Nucleus accumbens (tissue), 56 donors: ENCODE results near the gene CFAP61.
A peak's percentile ranks its signal among the peaks of the same experiment; 100 is the strongest.

Experiments used
- DNase-seq, 56 donors: peaks; one replicate each; lab custom pipeline; 2025; lab: John Stamatoyannopoulos, UW

Gene CFAP61

GRCh38 chr20:20024942-20025341 is 27.4 kb upstream of the CFAP61 start:
- no peak for DNase-seq

- no peak for DNase-seq
These were observed 25.0 kb upstream of the CFAP61 start for GRCh38 chr20:20027284-20027683.

GRCh38 chr20:20031790-20032189 is 20.5 kb upstream of the CFAP61 start:
- no peak for DNase-seq

GRCh38 chr20:20034486-20034885 is 17.8 kb upstream of the CFAP61 start:
- DNase-seq: no peak

GRCh38 chr20:20036756-20037155 is 15.6 kb upstream of the CFAP61 start:
- DNase-seq: no peak

GRCh38 chr20:20037960-20038359 is 14.4 kb upstream of the CFAP61 start:
- DNase-seq: no peak

- no peak for DNase-seq
These were observed 13.7 kb upstream of the CFAP61 start for GRCh38 chr20:20038586-20038985.

- no peak for DNase-seq
These were observed 12.5 kb upstream of the CFAP61 start for GRCh38 chr20:20039752-20040387.

GRCh38 chr20:20051767-20052073 is 612 bp upstream of the CFAP61 start:
- no peak for DNase-seq

GRCh38 chr20:20060234-20060998 is 8.1 kb downstream of the CFAP61 start:
- no peak for DNase-seq

- no peak for DNase-seq
These were observed 11.8 kb downstream of the CFAP61 start for GRCh38 chr20:20063941-20064702.

- DNase-seq: no peak
These were observed 13.0 kb downstream of the CFAP61 start for GRCh38 chr20:20065361-20065760.

GRCh38 chr20:20070871-20071726 is 18.8 kb downstream of the CFAP61 start:
- no peak for DNase-seq

GRCh38 chr20:20073801-20074371 is 21.6 kb downstream of the CFAP61 start:
- DNase-seq: peak in 8 of 56 donors; percentile 1 to 61 (median 7)

- no peak for DNase-seq
These were observed 22.7 kb downstream of the CFAP61 start for GRCh38 chr20:20075032-20075431.

- DNase-seq: peak in 51 of 56 donors; percentile 11 to 95 (median 78)
These were observed 24.1 kb downstream of the CFAP61 start for GRCh38 chr20:20076297-20077065.

GRCh38 chr20:20078041-20078440 is 25.7 kb downstream of the CFAP61 start:
- DNase-seq: no peak

- DNase-seq: no peak
These were observed 26.9 kb downstream of the CFAP61 start for GRCh38 chr20:20079102-20079784.

GRCh38 chr20:20083807-20084206 is 31.5 kb downstream of the CFAP61 start:
- DNase-seq: no peak
